ENCODE measurements around the gene SPDYE11.
"Not testable (repeated sequence)": the region's sequence is repeated elsewhere in the genome, so short reads cannot be mapped to it uniquely, and the experiment has no call there.

Gene SPDYE11

GRCh38 chr7:73057811-73058210 is at the start of gene SPDYE11:
Gene SPDYE11, minus strand, starts transcription at chr7:73057911. Its CDS starts 1,800 bp downstream, at chr7:73056111.
- not testable (repeated sequence) for DNase-seq (ENCODE audit: low spot score)

GRCh38 chr7:73085938-73086337 is 28.2 kb upstream of the SPDYE11 start, which contains the start of gene SPDYE9:
Gene SPDYE9, minus strand, starts transcription at chr7:73086038. Its CDS starts 1,800 bp downstream, at chr7:73084238.
- DNase-seq (ENCODE audit: low spot score): not testable (repeated sequence)

DNA sequence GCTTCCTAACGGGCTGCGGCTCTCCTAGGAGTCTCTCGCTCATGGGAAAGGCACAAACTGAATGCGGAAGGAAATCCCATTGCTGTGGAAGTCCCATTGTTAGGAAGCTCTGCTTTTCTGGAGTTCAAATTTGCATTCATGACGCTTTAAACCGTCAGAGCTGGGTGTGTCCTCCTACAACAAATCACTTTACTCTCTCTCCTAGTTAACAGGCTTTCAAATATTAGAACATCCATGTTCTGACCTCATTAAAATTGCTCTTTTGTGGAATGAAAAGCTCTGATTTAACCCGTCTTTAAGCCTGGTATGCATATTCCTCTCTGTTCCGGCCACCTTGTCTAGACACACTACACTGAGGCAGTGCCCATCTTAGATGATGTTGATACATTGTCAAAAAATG is 28.0 kb downstream of the SPDYE11 start, which contains the start of gene SPDYE8:
Gene SPDYE8, minus strand, starts transcription at position 101 of the 400 bp plus-strand sequence. CDS start 1,800 bp downstream, outside the sequence.
- not testable (repeated sequence) for DNase-seq (ENCODE audit: low spot score)

DNA sequence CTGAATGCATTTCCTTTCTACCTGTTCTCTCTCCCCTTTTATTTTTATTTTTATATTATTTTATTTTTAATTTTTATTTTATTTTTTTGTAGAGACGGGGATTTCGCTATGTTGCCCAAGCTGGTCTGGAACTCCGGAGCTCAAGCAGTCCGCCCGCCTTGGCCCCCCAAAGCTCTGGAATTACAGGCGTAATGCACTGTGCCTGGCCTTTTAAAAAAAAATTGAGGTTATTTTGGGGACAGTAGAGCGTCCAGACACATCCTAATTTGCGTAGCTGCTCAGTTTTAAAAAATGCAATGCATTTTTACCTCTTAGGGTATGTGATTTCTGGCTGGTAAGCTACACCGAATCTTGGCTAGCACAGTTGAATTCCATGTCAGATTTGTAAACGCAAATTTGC is 51.2 kb downstream of the SPDYE11 start:
- not testable (repeated sequence) for DNase-seq (ENCODE audit: low spot score)

GRCh38 chr7:73005693-73006447 is 51.8 kb downstream of the SPDYE11 start:
- DNase-seq (ENCODE audit: low spot score): not testable (repeated sequence)

DNA sequence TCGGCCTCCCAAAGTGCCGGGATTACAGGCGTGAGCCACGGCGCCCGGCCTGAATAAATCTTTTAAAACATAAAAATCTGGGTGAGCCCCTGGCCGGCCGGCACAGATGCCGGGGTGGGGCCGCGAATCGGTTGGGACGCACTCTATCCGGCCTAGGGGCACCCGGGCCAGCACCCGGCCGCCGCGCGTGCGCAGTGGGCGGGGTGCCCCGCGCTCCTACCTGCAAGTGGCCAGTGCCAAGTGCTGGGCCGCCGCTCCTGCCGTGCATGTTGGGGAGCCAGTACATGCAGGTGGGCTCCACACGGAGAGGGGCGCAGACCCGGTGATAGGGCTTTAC is 52.4 kb downstream of the SPDYE11 start:
- not testable (repeated sequence) for DNase-seq (ENCODE audit: low spot score)

DNA sequence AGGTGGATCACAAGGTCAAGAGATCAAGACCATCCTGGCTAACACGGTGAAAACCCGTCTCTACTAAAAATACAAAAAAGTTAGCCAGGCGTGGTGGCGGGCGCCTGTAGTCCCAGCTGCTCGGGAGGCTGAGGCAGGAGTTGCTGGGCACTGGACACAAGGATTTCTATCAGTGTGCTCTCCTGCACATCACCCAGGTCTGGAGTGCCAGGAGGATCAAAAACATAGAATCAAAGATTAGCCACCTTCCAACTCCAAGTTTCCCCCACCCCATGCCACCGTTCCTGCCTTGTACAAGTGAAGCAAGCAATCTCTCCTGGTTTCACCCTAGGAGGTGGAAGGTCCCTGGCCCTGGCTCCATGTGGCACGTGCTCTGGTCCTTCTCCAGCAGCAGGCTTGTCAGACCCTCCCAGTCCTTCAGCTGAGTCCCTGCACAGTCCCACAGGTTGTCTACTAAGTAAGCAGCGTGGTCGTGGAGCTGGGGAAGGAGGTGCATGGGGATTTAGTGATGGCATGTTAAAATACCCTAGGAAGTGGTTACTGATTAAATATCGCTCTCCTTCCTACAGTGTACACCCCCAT is 59.7 kb downstream of the SPDYE11 start:
- not testable (repeated sequence) for DNase-seq (ENCODE audit: low spot score)
